Esophagus (tissue), 2 donors: ENCODE results near the gene RNF212. TPM values are rescaled to one million over a fixed set of nuclear protein-coding genes. Genes with fewer than 3 reads are reported as not detected.
"Not testable (repeated sequence)": the region's sequence is repeated elsewhere in the genome, so short reads cannot be mapped to it uniquely, and the experiment has no call there.

Experiments used
- H3K27ac ChIP-seq, 2 donors: one replicate each; pipeline ENCODE4 v1.5.1; 2013; ENCODE audit warnings: low read depth in 2 of 2, mild to moderate bottlenecking in 2 of 2, inconsistent platforms in 1 of 2, low read length in 1 of 2, moderate library complexity in 1 of 2
- H3K27me3 ChIP-seq, 2 donors: one replicate each; pipeline ENCODE4 v1.6.1; 2013; ENCODE audit warnings: low read length in 2 of 2, control low read depth in 1 of 2, mild to moderate bottlenecking in 1 of 2; ENCODE audit not compliant: insufficient read depth in 2 of 2, control insufficient read depth in 1 of 2
- H3K36me3 ChIP-seq, 2 donors: one replicate each; pipeline ENCODE4 v1.6.1; 2013; ENCODE audit warnings: low read length in 1 of 2; ENCODE audit not compliant: control insufficient read depth in 2 of 2, insufficient read depth in 2 of 2
- H3K4me1 ChIP-seq, 2 donors: one replicate each; pipeline ENCODE4 v1.6.1; 2013; ENCODE audit warnings: low read length in 1 of 2; ENCODE audit not compliant: control insufficient read depth in 2 of 2, insufficient read depth in 2 of 2
- H3K4me3 ChIP-seq, 2 donors: one replicate each; pipeline ENCODE4 v1.5.1; 2013; ENCODE audit warnings: low read length in 2 of 2, mild to moderate bottlenecking in 2 of 2, low read depth in 1 of 2, moderate library complexity in 1 of 2
- H3K9me3 ChIP-seq, 2 donors: one replicate each; pipeline ENCODE4 v1.6.1; 2013; ENCODE audit warnings: mild to moderate bottlenecking in 2 of 2, low read depth in 1 of 2, low read length in 1 of 2, moderate library complexity in 1 of 2; ENCODE audit not compliant: control insufficient read depth in 2 of 2, insufficient read depth in 1 of 2
- WGBS, 2 donors: extraction: QIAGEN DNeasy Blood & Tissue Kit; methylation state at CpG; one replicate each; pipeline ENCODE4 v1.1.7; 2013; 5-methylcytosine and 5-hydroxymethylcytosine counted together
- polyA plus RNA-seq, 2 donors: library from polyadenylated mRNA; stranded (reverse); fragments of 200-250 nt; gene quantifications; one replicate each; pipeline ENCODE4 v1.2.3, GENCODE V29; 2013
- donor health status: healthy with polysubstance abuse.
- donor health status: Bipolar disorder and iron deficiency.

Gene RNF212
- polyA plus RNA-seq, 2 donors = 1.2 to 1.7 TPM

GRCh38 chr4:1047976-1048772 lies 65.2 kb downstream of the RNF212 start:
- peaks cover 3 to 9% of the 10 kb centered on the region in 2 donors for H3K9me3 ChIP-seq
- H3K27ac ChIP-seq = no peak overlapping the region
- H3K4me3 ChIP-seq = no peak overlapping the region
- 73 to 78% methylated on average over 34 of the region's 34 CpGs for WGBS, 2 donors
- no peaks in the 10 kb centered on the region for H3K36me3 ChIP-seq
- H3K27me3 ChIP-seq = no peaks in the 10 kb centered on the region
- peaks cover 2 to 18% of the 10 kb centered on the region in 2 donors for H3K4me1 ChIP-seq

DNA sequence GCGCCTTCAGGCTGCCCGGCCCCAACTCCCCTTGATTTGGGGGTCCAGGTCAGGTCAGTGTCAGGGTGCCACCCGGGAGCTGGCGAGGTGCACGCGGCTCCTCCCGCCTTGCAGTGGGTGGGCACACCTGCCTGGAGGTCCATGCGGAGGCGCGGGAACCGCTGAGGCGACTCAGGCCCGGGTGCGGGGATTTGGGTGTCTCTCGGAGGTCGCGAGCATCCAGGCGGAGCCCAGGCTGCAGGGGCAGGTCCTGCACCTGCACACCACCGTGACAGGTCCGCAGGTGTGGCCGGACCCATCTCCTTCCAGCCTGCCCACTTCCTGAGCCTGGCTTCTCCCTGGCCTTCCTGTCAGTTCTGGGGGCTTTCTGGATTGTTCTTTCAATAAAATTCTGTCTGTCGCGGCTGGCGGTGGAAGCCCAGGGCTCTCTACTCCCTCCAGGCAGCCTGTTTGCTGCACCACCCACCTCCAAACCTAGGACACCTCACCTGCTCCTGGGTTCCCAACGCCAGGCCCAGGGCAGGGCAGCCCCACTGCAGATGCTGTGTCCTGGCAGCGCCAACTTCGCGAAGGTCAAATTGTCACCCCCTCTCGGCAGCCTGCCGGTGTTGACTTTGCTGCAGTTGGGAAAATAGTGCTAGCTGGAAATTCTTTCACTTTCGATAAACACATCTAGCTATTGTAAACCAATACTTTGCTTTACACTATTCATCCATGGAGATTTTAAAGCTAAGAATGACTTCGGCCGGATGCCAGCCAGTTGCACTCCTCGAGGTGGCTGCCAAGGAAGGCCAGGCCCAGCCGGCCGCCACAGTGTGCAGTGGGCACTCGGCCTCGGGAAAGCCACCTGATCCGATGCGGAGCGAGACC lies 66.0 kb downstream of the RNF212 start:
- no peaks in the 10 kb centered on the region for H3K36me3 ChIP-seq
- H3K4me1 ChIP-seq = peaks cover 2 to 18% of the 10 kb centered on the region in 2 donors
- no peak overlapping the region for H3K4me3 ChIP-seq
- H3K9me3 ChIP-seq = peaks cover 3 to 9% of the 10 kb centered on the region in 2 donors
- H3K27me3 ChIP-seq = no peaks in the 10 kb centered on the region
- H3K27ac ChIP-seq = no peak overlapping the region
- 36 to 49% methylated on average over 41 of the region's 41 CpGs for WGBS, 2 donors

GRCh38 chr4:1046581-1047011 lies 66.8 kb downstream of the RNF212 start:
- WGBS, 2 donors = 19 to 30% methylated on average over 29 of the region's 29 CpGs
- not testable (repeated sequence) for H3K4me3 ChIP-seq, H3K27me3 ChIP-seq, H3K36me3 ChIP-seq, H3K9me3 ChIP-seq, H3K27ac ChIP-seq
- H3K4me1 ChIP-seq = peaks cover 5 to 20% of the 10 kb centered on the region in 2 donors

- Histone ChIP-seq H3K4me1 (peaks cover 5 to 28% of the 10 kb centered on the region in 2 donors), H3K27me3 (no peaks in the 10 kb centered on the region), H3K27ac (no peak overlapping the region), H3K9me3 (peaks cover 3 to 4% of the 10 kb centered on the region in 2 donors), H3K36me3 (no peaks in the 10 kb centered on the region), H3K4me3 (no peak overlapping the region)
- WGBS, 2 donors = 65 to 70% methylated on average over 27 to 36 of the region's 36 CpGs
These were observed 67.7 kb downstream of the RNF212 start for GRCh38 chr4:1045595-1046201.

GRCh38 chr4:1045193-1045594 lies 68.2 kb downstream of the RNF212 start:
- H3K36me3 ChIP-seq = no peaks in the 10 kb centered on the region
- no peaks in the 10 kb centered on the region for H3K27me3 ChIP-seq
- 64 to 69% methylated on average over 14 of the region's 14 CpGs for WGBS, 2 donors
- H3K4me1 ChIP-seq = peaks cover 5 to 30% of the 10 kb centered on the region in 2 donors
- no peak overlapping the region for H3K27ac ChIP-seq
- peaks cover 3% of the 10 kb centered on the region in 2 donors for H3K9me3 ChIP-seq
- H3K4me3 ChIP-seq = no peak overlapping the region

GRCh38 chr4:1044469-1045192 lies 68.7 kb downstream of the RNF212 start:
- H3K36me3 ChIP-seq = no peaks in the 10 kb centered on the region
- H3K4me1 ChIP-seq = peaks cover 5 to 36% of the 10 kb centered on the region in 2 donors
- H3K9me3 ChIP-seq = peaks cover 3% of the 10 kb centered on the region in 2 donors
- H3K4me3 ChIP-seq = no peak overlapping the region
- no peaks in the 10 kb centered on the region for H3K27me3 ChIP-seq
- no peak overlapping the region for H3K27ac ChIP-seq
- WGBS, 2 donors = 85 to 86% methylated on average over 12 of the region's 12 CpGs

DNA sequence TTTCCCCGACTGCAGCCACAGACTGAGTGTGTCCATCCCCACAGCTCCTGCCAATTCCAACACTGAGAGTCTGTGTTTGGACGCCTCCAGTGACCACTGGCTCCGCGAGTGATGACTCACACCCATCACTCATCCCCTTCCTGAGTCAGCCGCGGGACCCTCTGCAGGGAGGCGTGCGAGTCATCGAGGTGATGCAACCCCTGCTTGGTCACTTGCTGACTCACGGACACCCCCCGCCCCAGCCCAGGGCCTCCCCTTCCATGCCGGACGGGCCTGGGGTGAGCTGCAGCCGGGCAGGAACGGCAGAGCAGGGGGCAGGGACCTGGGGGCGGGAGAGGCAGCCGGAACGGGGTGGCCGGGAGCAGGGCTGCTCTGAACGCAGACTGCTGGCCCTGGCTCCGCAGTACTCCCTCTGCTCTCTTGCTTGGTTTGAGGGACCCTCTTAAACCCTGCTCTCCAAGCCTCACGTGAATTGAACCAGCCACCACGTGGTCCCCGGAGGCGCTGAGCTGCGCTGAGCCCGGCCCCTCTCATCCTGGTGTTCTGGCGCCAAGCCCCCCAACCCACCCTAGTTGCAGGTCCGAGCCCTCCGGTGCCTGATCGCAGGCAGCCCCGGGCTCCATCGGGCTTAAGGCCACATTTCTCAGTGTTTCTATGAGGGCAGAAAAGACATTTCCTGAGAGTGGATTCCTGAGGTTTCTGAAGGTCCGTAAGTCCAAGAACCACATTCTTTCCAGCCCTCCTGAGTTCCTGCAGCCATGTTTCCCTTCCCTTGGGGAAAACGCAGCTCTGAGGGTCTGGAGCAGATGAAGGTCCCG lies 69.5 kb downstream of the RNF212 start:
- no peaks in the 10 kb centered on the region for H3K27me3 ChIP-seq
- no peak overlapping the region for H3K27ac ChIP-seq
- H3K36me3 ChIP-seq = no peaks in the 10 kb centered on the region
- WGBS, 2 donors = 32 to 36% methylated on average over 29 to 36 of the region's 36 CpGs
- H3K4me1 ChIP-seq = peaks cover 5 to 39% of the 10 kb centered on the region in 2 donors
- peaks cover 3% of the 10 kb centered on the region in 2 donors for H3K9me3 ChIP-seq
- H3K4me3 ChIP-seq = no peak overlapping the region

DNA sequence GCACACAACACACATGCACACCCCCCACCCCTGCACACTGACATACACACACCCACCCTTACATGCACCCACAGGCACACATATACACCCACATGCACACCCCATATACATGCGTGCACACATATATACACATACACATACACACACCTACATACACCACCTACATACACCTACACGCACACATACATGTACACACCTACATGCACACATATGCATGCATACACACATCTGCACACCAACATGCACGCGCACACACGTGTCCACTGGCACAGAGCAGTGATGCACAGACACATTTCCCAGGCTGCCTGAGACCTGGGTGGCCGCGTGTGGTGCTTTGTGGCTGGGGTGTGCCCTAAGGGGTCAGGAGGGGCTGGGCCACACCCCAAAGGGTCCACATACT lies 70.2 kb downstream of the RNF212 start:
- H3K27ac ChIP-seq = no peak overlapping the region
- WGBS, 2 donors = 50 to 52% methylated on average over 7 of the region's 7 CpGs
- peaks cover 5 to 39% of the 10 kb centered on the region in 2 donors for H3K4me1 ChIP-seq
- no peaks in the 10 kb centered on the region for H3K27me3 ChIP-seq
- H3K9me3 ChIP-seq = peaks cover 3% of the 10 kb centered on the region in 2 donors
- H3K4me3 ChIP-seq = no peak overlapping the region
- H3K36me3 ChIP-seq = no peaks in the 10 kb centered on the region
